ENCODE results near the gene PTPRF. TPM values are rescaled to one million over a fixed set of nuclear protein-coding genes. Genes with fewer than 3 reads are reported as not detected.

PTPRF gene
- total RNA-seq, 4 donors from 2014 or later, result 33.8 to 84.2 (median 53.7) TPM

DNA sequence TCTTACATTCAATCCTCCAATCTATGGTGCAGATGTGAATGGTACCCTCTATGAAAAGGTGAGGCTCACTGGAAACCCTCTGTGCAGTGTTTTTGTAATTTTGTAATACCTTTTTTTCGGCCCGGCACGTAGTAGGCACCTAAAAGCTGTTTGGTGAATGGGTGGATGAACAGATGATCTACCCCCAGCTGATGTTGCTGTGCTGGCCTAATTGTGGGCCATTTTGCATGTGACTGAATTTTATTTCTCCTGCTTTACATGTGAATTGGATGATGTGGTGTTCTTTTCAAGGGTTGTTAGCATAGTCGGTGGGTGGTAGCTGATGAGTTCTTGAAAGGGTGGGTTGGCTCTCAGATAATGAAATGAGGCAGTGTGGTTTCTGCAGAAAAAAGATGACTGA lies 129.7 kb downstream of the PTPRF start:
- WGBS, result 79% methylated on average over 4 of the region's 4 CpGs
- no peaks in the 10 kb centered on the region for H3K9me3 ChIP-seq
- no peaks in the 10 kb centered on the region for H3K27me3 ChIP-seq
- intact Hi-C loops (cut with DNase I), result no loop called here
- no peak for DNase-seq (ENCODE audit: extremely low spot score)
- no peak for TF ChIP-seq POLR2A (IDR thresholded peaks at IDR 0.05; ENCODE audit: low read depth)
- TF ChIP-seq CTCF (IDR thresholded peaks at IDR 0.05), result no peak
- TF ChIP-seq EP300 (IDR thresholded peaks at IDR 0.05), result no peak
- TF ChIP-seq POLR2AphosphoS5 (IDR thresholded peaks at IDR 0.05), result no peak
- no peak overlapping the region for H3K4me3 ChIP-seq
- no peak overlapping the region for H3K27ac ChIP-seq (replicated peaks in 1 of 4)
- H3K4me1 ChIP-seq, result no peaks in the 10 kb centered on the region
- H3K36me3 ChIP-seq, result peaks cover 85 to 100% (median 97%) of the 10 kb centered on the region in 4 donors

DNA sequence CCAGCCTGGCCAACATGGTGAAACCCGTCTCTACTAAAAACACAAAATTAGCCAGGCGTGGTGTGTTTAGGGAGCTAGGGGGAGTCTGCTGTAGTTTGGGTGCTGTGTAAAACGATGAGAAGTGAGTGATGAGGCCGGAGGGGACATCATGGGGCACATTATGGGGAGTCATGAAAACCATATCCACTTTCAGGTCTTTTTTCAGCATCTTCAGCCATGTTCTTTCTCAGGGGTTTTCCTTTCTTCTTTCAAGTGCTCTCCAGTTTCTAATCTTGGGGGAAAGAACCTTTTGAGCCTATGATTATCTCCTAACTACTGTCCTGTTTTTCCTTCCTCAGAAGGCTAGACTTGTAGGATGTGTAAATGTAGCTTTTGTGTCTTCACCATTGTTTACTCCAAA lies 133.7 kb downstream of the PTPRF start:
- intact Hi-C loops (cut with DNase I), result no loop called here
- no peak overlapping the region for H3K4me3 ChIP-seq
- TF ChIP-seq EP300 (IDR thresholded peaks at IDR 0.05) (no peak), POLR2A (IDR thresholded peaks at IDR 0.05; ENCODE audit: low read depth) (no peak), POLR2AphosphoS5 (IDR thresholded peaks at IDR 0.05) (no peak), CTCF (IDR thresholded peaks at IDR 0.05) (no peak)
- no peaks in the 10 kb centered on the region for H3K4me1 ChIP-seq
- no peaks in the 10 kb centered on the region for H3K9me3 ChIP-seq
- H3K27ac ChIP-seq (replicated peaks in 1 of 4), result no peak overlapping the region
- peaks cover 83 to 100% (median 97%) of the 10 kb centered on the region in 4 donors for H3K36me3 ChIP-seq
- 82% methylated on average over 4 of the region's 4 CpGs for WGBS
- no peaks in the 10 kb centered on the region for H3K27me3 ChIP-seq
- no peak for DNase-seq (ENCODE audit: extremely low spot score)

- intact Hi-C loops (cut with DNase I), result no loop called here
Observed at GRCh38 chr1:43666608-43667007, 135.9 kb downstream of the PTPRF start.

DNA sequence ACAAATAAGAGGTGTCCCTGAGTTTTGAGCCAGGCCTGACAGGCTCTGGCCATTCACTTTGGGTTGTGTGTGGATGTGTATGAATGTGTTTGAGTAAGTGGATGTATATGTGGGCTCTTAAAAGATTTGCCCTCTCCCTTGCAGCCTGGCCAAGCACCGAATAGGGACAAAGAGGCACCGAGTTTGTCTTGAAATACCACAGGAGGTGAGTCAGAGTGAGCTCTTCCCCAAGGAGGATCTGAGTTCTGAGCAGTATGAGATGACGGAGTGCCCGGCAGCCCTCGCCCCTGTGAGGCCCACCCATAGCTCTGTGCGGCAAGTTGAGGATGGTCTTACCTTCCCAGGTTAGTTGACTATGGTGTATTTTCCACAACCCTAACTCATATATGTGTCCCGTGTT lies 138.3 kb downstream of the PTPRF start:
- Histone ChIP-seq H3K9me3 (no peaks in the 10 kb centered on the region), H3K27ac (replicated peaks in 1 of 4) (no peak overlapping the region), H3K27me3 (no peaks in the 10 kb centered on the region), H3K36me3 (peaks cover 90 to 100% (median 99%) of the 10 kb centered on the region in 4 donors), H3K4me3 (no peak overlapping the region), H3K4me1 (peaks cover 0 to 4% (median 0%) of the 10 kb centered on the region in 4 donors)
- WGBS, result 82% methylated on average over 7 of the region's 7 CpGs
- no peak for DNase-seq (ENCODE audit: extremely low spot score)
- intact Hi-C loops (cut with DNase I), result no loop called here
- TF ChIP-seq POLR2A (IDR thresholded peaks at IDR 0.05; ENCODE audit: low read depth) (no peak), POLR2AphosphoS5 (IDR thresholded peaks at IDR 0.05) (no peak), EP300 (IDR thresholded peaks at IDR 0.05) (no peak), CTCF (IDR thresholded peaks at IDR 0.05) (no peak)

More at GRCh38 chr1:43666608-43667007, 135.9 kb downstream of the PTPRF start:
- DNase-seq (ENCODE audit: extremely low spot score), result no peak
- Histone ChIP-seq H3K27ac (replicated peaks in 1 of 4) (no peak overlapping the region), H3K4me1 (peaks cover 0 to under 1% (median 0%) of the 10 kb centered on the region in 4 donors), H3K9me3 (no peaks in the 10 kb centered on the region), H3K36me3 (peaks cover 96 to 100% (median 99%) of the 10 kb centered on the region in 4 donors), H3K27me3 (no peaks in the 10 kb centered on the region), H3K4me3 (no peak overlapping the region)
- TF ChIP-seq POLR2A (IDR thresholded peaks at IDR 0.05; ENCODE audit: low read depth) (no peak), CTCF (IDR thresholded peaks at IDR 0.05) (no peak), EP300 (IDR thresholded peaks at IDR 0.05) (no peak), POLR2AphosphoS5 (IDR thresholded peaks at IDR 0.05) (no peak)

DNA sequence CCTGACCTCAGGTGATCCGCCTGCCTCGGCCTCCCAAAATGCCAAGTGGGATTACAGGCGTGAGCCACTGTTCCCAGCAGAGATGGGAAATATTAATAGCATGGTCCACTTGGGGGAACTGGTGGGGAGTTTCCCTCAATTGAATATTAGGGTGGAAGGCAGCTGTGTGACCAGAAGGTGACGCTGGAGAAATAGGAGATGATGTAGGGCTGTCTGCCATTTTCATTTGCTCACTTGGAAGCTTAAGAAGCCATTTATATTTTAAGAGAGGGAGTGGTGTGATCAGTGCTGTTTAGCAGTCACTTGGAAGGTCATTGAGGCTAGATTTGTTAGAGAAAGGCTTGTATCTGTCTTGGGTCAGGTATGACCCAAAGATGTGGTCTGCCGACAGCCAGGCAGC lies 139.2 kb downstream of the PTPRF start:
- TF ChIP-seq EP300 (IDR thresholded peaks at IDR 0.05) (no peak), POLR2A (IDR thresholded peaks at IDR 0.05; ENCODE audit: low read depth) (no peak), POLR2AphosphoS5 (IDR thresholded peaks at IDR 0.05) (no peak), CTCF (IDR thresholded peaks at IDR 0.05) (no peak)

More for the DNA sequence above, 139.2 kb downstream of the PTPRF start:
- no peak overlapping the region for H3K4me3 ChIP-seq
- no peaks in the 10 kb centered on the region for H3K27me3 ChIP-seq
- H3K4me1 ChIP-seq, result peaks cover 0 to 4% (median 0%) of the 10 kb centered on the region in 4 donors
- 91% methylated on average over 5 of the region's 5 CpGs for WGBS
- no peaks in the 10 kb centered on the region for H3K9me3 ChIP-seq
- intact Hi-C loops (cut with DNase I), result no loop called here
- H3K27ac ChIP-seq (replicated peaks in 1 of 4), result no peak overlapping the region
- peaks cover 83 to 100% (median 98%) of the 10 kb centered on the region in 4 donors for H3K36me3 ChIP-seq
- no peak for DNase-seq (ENCODE audit: extremely low spot score)
